ENCODE data around the gene HECTD3.
A peak's percentile ranks its signal among the peaks of the same experiment; 100 is the strongest.
"Not testable (repeated sequence)": the region's sequence is repeated elsewhere in the genome, so short reads cannot be mapped to it uniquely, and the experiment has no call there.

Gene HECTD3

GRCh38 chr1:45013551-45014209 lies 2.6 kb upstream of the HECTD3 start:
- no peak for DNase-seq

- DNase-seq: peak; percentile 43
These were observed 1.6 kb upstream of the HECTD3 start for GRCh38 chr1:45012639-45013278.

DNA sequence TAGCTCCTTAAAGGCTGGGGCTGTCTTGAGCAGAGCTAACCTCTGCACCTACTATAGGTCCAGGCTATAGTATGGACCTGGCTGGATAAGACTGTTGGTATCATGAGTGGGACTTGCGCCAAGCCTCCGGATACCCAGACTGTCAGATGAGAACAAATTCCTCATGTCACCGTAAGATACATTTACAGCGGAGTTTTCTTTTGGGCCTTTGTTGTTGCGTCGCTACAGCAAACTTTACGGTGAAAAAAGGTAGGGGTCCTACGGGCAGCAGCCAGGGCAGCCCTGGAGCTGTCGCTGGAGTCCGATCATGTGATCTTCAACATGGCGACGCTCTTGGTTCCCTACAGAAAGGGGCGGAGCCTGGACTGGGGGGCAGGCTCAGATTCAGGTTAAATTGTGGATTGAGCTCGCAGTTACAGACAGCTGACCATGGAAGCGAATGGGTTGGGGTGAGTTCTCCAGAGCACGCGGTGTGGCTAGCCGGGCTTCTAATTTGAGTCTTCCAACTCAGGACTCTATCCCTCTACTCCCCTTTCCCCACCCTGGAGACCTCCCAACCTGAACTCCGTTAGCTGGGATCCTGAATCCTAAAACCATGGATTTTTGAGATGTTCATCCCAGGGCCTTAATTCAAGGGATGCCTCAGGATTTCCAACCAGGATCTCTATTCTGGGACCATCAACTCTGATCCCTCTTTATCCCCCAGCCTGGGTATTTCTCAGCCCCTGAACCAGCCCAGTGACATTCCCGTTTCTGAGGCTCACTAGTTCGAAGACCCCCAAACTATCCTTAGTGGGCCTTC lies 914 bp upstream of the HECTD3 start, which contains the start of gene UROD:
Gene UROD (plus strand): TSS at position 418 of the 802 bp plus-strand sequence. CDS start 12 bp downstream, at position 430.
- peak; percentile 86 for DNase-seq

GRCh38 chr1:45009956-45010854 lies 919 bp downstream of the HECTD3 start:
- no peak for DNase-seq

DNA sequence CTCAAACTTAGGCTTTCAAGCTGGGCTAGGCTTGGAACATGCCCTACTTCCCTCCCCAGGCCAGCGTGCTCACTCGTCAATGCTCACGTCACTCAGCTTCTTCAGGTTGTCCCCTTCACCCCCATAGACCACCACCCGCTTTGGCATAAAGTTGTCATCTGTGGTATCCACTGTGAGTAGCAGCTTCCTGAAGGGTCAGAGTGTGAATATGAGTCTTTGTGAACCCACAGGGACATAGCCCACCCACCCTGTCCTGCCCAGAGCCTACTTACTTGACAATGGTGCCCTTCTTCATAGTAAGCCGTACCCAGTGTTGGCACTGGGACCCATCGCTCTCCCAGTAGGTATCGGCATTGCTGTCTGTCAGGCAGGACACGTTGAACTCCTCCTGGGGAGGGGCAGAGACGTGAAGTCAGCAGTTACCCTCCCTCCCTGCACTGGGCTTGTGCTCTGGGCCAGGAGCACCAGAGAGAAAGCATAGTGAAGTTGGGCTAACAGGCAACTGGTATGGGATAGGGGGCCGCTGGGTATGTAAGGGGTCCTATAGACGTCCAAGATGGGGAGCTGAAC lies 1.7 kb downstream of the HECTD3 start:
- no peak for DNase-seq

DNA sequence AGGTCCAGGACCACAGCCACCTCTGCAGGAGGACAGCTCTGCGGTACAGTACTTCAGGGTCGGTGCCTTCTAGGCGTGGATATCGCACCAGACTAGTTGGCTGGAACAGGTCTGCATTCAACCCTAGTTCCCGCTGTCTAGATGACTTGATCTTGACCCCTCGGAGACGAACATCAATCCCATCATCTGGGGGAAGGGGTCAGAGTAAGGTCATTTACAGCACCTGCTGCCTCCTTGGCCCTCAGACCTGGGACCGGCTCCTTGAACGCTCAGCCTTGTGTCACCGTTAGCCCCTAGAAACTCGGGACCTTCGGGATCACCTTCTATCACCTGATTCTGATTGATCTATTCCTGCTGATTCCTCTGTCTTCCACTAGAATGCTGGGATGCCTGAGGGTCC lies 2.6 kb downstream of the HECTD3 start:
- no peak for DNase-seq

- no peak for DNase-seq
These were observed 3.0 kb downstream of the HECTD3 start for GRCh38 chr1:45008076-45008475.

DNA sequence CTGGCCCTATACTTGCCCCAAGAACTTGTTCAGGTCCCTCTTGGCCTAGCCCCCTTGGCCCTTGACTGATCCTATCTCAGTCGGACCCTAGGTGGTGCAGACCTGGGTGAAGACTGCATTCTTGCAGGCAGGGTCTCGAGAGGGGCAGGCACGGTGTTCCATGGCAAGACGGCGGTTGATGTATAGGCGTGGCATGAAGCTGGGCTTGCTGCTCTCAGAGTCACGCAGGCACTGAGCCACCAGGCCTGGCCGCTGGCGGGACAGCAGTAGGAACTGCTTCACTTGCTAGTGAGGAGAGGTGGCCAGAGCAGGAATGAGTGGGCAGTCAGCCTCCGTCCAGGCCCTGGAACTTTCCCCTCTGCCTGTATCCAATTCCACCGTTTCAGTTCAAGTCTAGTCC lies 3.8 kb downstream of the HECTD3 start:
- no peak for DNase-seq

DNA sequence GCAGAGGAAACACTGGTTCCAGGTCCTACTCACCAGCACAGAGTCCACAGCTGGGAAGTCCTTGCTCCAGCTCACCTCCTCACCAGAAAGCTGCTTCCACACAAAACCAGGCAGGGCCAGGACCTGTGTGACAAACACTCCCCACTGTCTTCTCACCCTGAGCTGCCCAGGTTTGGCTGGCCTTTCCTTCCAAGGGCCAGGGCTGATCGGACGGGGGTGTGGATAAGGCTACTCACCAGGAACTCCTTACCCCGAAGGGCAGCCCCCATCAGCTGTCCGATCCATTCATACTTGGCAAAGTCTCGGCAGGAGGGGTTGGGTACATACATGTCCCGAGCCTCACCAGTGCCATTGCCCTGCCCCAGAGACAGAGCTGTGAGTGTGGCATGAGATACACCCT lies 5.4 kb downstream of the HECTD3 start:
- no peak for DNase-seq

DNA sequence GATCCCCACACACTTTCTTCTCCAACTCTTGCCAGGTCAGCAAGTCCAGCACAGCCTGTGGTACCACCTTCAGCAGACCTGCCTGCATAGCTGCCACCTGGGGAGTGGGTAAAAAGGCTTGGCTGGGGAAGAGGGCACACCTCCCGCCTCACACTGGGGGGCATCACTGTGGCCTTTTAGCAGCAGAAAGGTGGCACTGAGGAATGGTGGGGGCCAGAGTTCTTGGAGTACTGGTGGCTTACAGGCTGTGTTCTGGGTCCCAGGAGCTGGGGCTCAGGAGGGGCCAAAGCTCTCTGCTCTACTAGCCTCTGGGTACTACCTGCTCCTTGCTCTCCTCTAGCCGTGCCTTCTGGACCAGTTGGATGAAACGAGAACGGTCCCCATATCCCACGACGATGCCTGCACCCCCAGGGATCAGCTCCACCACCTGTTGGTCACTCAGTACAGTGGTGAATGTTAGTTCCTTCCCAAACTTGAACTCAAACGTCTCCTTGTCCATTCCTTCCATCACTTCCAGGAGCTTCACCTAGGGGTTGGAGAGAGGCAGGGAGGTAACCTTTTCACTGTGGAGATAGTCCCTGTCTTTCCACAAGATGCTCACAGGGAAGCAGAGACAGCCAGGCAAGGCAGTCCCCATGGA lies 6.7 kb downstream of the HECTD3 start:
- no peak for DNase-seq

DNA sequence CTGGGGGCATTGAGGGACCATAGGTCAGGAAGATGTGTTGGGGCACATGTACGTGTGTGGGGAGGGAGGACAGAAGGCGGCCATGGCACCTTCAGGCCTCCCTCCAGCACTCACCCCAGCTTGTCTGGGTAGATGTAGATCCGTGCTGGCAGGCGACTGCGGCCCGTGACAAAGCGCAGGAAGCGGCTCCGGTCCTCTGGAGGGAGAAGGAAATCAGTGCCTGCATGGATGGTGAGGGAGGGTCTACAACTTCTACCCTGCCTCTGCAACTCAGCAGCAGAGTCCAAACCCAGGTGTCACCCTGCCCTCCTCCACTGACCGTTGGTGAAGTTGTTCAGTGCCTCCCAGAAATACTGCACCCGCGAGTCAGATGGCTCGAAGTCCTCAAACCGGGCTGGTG lies 7.4 kb downstream of the HECTD3 start:
- no peak for DNase-seq

- no peak for DNase-seq
These were observed 8.2 kb downstream of the HECTD3 start for GRCh38 chr1:45002650-45003645.

- DNase-seq: not testable (repeated sequence)
These were observed 9.5 kb downstream of the HECTD3 start for GRCh38 chr1:45001576-45001975.

DNA sequence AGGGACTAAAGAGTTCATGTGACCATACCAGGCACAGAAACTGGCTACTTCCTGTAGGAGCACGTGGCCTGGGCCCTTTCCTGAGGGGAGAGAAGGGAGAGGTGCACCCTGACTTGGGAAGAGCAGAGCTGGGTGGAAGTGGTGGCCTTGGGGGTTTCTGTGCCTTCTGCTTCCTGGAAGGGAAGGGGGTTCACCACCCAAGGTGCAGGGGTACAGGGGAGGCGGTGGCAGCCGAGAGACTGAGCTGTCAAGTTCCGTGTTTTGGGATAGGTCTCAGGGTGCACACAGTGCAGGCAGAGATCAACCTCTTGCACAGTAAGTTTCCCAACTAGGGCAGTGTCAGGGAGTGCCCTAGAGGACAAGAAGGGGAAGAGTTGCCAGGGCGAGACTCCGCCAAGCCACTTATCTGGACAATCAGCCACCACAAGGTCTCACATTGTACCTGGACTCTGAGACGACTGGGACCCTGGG lies 10.1 kb downstream of the HECTD3 start:
- DNase-seq: no peak

DNA sequence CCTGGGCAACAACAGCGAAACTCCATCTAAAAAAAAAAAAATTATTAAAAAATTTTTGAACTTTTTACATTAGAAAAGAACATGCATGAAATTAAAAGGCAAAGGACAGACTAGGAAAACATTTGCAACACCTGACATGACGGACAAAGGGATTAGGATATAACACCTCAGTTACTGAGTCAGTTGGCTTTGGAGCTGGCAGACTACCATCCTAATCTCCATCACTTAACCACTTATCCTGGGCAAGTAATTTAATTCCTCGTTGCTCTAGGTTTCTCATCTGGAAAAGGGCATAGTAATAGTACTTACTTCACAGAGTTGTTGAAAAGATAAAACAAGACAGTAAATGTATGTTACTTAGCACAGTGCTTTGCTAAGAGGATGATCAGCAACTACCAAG lies 11.9 kb downstream of the HECTD3 start:
- no peak for DNase-seq

DNA sequence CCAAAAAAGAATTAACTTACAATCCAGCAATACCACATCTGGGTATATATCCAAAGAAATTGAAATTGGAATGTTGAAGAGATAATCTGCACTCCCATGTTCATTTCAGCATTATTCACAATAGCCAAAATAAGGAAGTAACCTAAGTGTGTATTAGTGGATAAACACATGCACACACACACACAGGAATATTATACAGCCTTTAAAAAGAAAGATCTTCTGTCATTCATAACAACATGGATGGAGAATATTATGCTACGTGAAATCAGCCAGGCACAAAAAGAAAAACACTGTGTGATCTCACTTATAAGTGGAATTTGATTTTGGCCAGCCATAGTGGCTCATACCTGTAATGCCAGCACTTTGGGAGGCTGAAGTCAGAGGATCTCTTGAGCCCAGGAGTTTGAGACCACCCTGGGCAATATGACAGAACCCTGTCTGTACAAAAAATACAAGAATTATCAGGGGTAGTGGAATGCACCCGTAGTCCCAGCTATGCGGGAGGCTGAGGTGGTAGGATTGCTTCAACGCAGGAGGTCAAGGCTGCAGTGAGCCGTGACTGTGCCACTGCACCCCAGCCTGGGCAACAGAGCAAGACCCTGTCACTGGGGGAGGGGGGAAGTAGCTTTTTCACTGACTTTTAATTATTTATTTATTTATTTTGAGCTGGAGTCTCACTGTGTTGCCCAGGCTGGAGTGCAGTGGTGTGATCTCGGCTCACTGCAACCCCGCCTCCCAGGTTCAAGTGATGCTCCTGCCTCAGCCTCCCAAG lies 15.5 kb downstream of the HECTD3 start:
- no peak for DNase-seq

DNA sequence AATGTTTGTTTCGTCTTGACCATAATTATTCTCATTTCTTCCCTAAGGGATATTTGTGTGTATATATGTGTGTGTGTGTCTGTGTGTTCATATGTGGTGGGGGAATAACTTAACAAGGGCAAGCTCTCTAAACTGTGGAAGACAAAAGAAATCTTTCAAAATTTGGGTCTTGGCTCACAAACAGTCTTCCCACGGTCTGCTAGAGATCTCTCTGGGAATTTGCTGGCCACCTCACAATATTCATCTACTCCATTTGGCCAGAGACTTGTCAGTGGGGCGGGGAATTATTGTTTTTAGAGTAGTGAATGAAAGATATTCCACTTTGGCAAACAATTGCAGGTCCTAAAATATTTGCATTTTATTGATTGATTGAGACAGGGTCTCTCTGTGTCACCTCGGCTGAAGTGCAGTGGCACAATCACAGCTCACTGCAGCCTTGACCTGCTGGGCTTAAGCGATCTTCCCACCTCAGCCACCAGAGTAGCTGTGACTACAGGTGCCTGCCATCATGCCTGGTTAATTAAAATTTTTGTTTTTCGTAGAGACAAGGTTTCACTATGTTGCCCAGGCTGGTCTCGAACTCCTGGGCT lies 16.7 kb downstream of the HECTD3 start:
- DNase-seq: no peak

- no peak for DNase-seq
These were observed 22.5 kb downstream of the HECTD3 start for GRCh38 chr1:44988531-44989156.

All from stimulated activated CD4-positive, alpha-beta T cell treated with anti-CD3 and anti-CD28 coated beads, Interleukin-12 subunit alpha, Interleukin-12 subunit beta, amount 100 ng/mL, for 4 hours (primary cell).